ENCODE results near the gene MAGEC3. TPM values are rescaled to one million over a fixed set of nuclear protein-coding genes. Genes with fewer than 3 reads are reported as not detected.

MAGEC3 gene
- total RNA-seq, 2 donors from 2014 or later = not detected

GRCh38 chrX:141935645-141936044 lies 97.5 kb downstream of the MAGEC3 start:
- ATAC-seq (no peak), DNase-seq (no peak)
- intact Hi-C loops (cut with DNase I, micrococcal nuclease) = no loop called here

- ATAC-seq (no peak), DNase-seq (no peak)
- intact Hi-C loops (cut with DNase I, micrococcal nuclease) = no loop called here
These were observed 98.0 kb downstream of the MAGEC3 start for GRCh38 chrX:141936080-141936479.

GRCh38 chrX:141941234-141941633 lies 103.1 kb downstream of the MAGEC3 start:
- no peak for DNase-seq
- intact Hi-C loops (cut with DNase I, micrococcal nuclease) = no loop called here
- ATAC-seq = no peak

- ATAC-seq (no peak), DNase-seq (no peak)
- intact Hi-C loops (cut with DNase I, micrococcal nuclease) = no loop called here
These were observed 107.3 kb downstream of the MAGEC3 start for GRCh38 chrX:141945426-141945825.

- ATAC-seq (no peak), DNase-seq (no peak)
- intact Hi-C loops (cut with DNase I, micrococcal nuclease) = no loop called here
These were observed 109.2 kb downstream of the MAGEC3 start for GRCh38 chrX:141947350-141947749.

Other genes starting within 250 kb of the MAGEC3 start
- not detected for gene SPANXA2, start 248.6 kb upstream of the MAGEC3 start, total RNA-seq
- not detected for gene SPANXD, start 139.6 kb upstream of the MAGEC3 start, total RNA-seq
- gene MAGEC1, start 65.6 kb downstream of the MAGEC3 start, total RNA-seq = not detected